ENCODE data around the gene TRMT1L. TPM values are rescaled to one million over a fixed set of nuclear protein-coding genes. Genes with fewer than 3 reads are reported as not detected.
"Not testable (repeated sequence)": the region's sequence is repeated elsewhere in the genome, so short reads cannot be mapped to it uniquely, and the experiment has no call there.

The TRMT1L gene
- total RNA-seq, result 10 to 100 TPM; 22.0 to 22.9 TPM

- POLR2A ChIA-PET, result interaction anchor here (0.9 to 3.8 kb wide), 6 partner anchors 13 to 524 kb away, joined by 3 to 22 read pairs (median 11); partner anchors contain the start of genes EDEM3, IVNS1ABP and RNF2
- peak within 1 kb of the TSS; percentile 100 for H3K27ac Mint-ChIP-seq
- peak within 1 kb of the TSS; percentile 99 for H3K4me3 Mint-ChIP-seq
- peak; percentile 97 for DNase-seq
- H3K9me3 Mint-ChIP-seq, result no peaks in the 10 kb centered on the region
- H3K36me3 Mint-ChIP-seq, result peaks cover 11% of the 10 kb centered on the region
- no peaks in the 10 kb centered on the region for H3K27me3 Mint-ChIP-seq
- peak; percentile 95 for ATAC-seq (ENCODE audit: low read depth)
- peaks cover 43% of the 10 kb centered on the region for H3K4me1 Mint-ChIP-seq
Observed at GRCh38 chr1:185156854-185157598, at the start of gene TRMT1L, which contains the start of gene SWT1. TRMT1L (minus strand) TSS chr1:185156953; CDS start chr1:185156712, 241 bp downstream. SWT1 (plus strand) TSS chr1:185157167; CDS start chr1:185160842, 3,675 bp downstream.

GRCh38 chr1:185200889-185201288 is 44.1 kb upstream of the TRMT1L start:
- peaks cover 17% of the 10 kb centered on the region for H3K36me3 Mint-ChIP-seq
- ATAC-seq (ENCODE audit: low read depth) (no peak), DNase-seq (no peak)
- H3K27ac Mint-ChIP-seq, result no peak overlapping the region
- H3K4me3 Mint-ChIP-seq, result no peak overlapping the region
- H3K4me1 Mint-ChIP-seq, result no peaks in the 10 kb centered on the region
- H3K9me3 Mint-ChIP-seq, result peaks cover 11% of the 10 kb centered on the region
- no peaks in the 10 kb centered on the region for H3K27me3 Mint-ChIP-seq
- POLR2A ChIA-PET, result interaction anchor here (1.1 kb wide), 1 partner anchor 157 kb away, joined by 3 read pairs; no protein-coding TSS in a partner anchor

- H3K27ac Mint-ChIP-seq; DNase-seq; H3K4me3 Mint-ChIP-seq; H3K27me3 Mint-ChIP-seq; POLR2A ChIA-PET; ATAC-seq (ENCODE audit: low read depth); H3K4me1 Mint-ChIP-seq: not testable (repeated sequence)
- Mint-ChIP-seq H3K36me3 (peaks cover 18% of the 10 kb centered on the region), H3K9me3 (peaks cover 13% of the 10 kb centered on the region)
Observed at GRCh38 chr1:185198712-185199111, 42.0 kb upstream of the TRMT1L start.

- Mint-ChIP-seq H3K9me3 (peaks cover 13% of the 10 kb centered on the region), H3K4me3 (no peak overlapping the region), H3K27ac (no peak overlapping the region), H3K27me3 (no peaks in the 10 kb centered on the region), H3K4me1 (no peaks in the 10 kb centered on the region), H3K36me3 (peaks cover 19% of the 10 kb centered on the region)
- ATAC-seq (ENCODE audit: low read depth) (no peak), DNase-seq (no peak)
- POLR2A ChIA-PET, result no interaction called here
Observed at GRCh38 chr1:185193756-185194155, 37.0 kb upstream of the TRMT1L start.

GRCh38 chr1:185170291-185170848 is 13.6 kb upstream of the TRMT1L start:
- DNase-seq (peak; percentile 58), ATAC-seq (ENCODE audit: low read depth) (peak; percentile 96)
- POLR2A ChIA-PET, result interaction anchor here (1.3 to 1.5 kb wide), 2 partner anchors 9 to 13 kb away, joined by 4 to 19 read pairs; partner anchors contain the start of genes SWT1 and TRMT1L
- H3K36me3 Mint-ChIP-seq, result peaks cover 3% of the 10 kb centered on the region
- peak overlapping the region; percentile 20 for H3K4me3 Mint-ChIP-seq
- H3K27me3 Mint-ChIP-seq, result no peaks in the 10 kb centered on the region
- no peaks in the 10 kb centered on the region for H3K9me3 Mint-ChIP-seq
- no peak overlapping the region for H3K27ac Mint-ChIP-seq
- peaks cover 16% of the 10 kb centered on the region for H3K4me1 Mint-ChIP-seq

- POLR2A ChIA-PET, result no interaction called here
- Mint-ChIP-seq H3K36me3 (peaks cover 6% of the 10 kb centered on the region), H3K4me3 (no peak overlapping the region), H3K27me3 (no peaks in the 10 kb centered on the region), H3K9me3 (no peaks in the 10 kb centered on the region), H3K27ac (no peak overlapping the region), H3K4me1 (peaks cover 20% of the 10 kb centered on the region)
- ATAC-seq (ENCODE audit: low read depth), result no peak
- no peak for DNase-seq
Observed at GRCh38 chr1:185166106-185166505, 9.4 kb upstream of the TRMT1L start.

GRCh38 chr1:185162491-185162890 is 5.7 kb upstream of the TRMT1L start:
- H3K4me3 Mint-ChIP-seq, result no peak overlapping the region
- peaks cover 5% of the 10 kb centered on the region for H3K36me3 Mint-ChIP-seq
- no peaks in the 10 kb centered on the region for H3K27me3 Mint-ChIP-seq
- no peak for DNase-seq
- H3K4me1 Mint-ChIP-seq, result peaks cover 32% of the 10 kb centered on the region
- ATAC-seq (ENCODE audit: low read depth), result no peak
- H3K9me3 Mint-ChIP-seq, result no peaks in the 10 kb centered on the region
- H3K27ac Mint-ChIP-seq, result no peak overlapping the region
- POLR2A ChIA-PET, result no interaction called here

GRCh38 chr1:185159966-185160365 is 3.2 kb upstream of the TRMT1L start:
- H3K27me3 Mint-ChIP-seq, result no peaks in the 10 kb centered on the region
- H3K9me3 Mint-ChIP-seq, result no peaks in the 10 kb centered on the region
- H3K4me3 Mint-ChIP-seq, result peak overlapping the region; percentile 15
- POLR2A ChIA-PET, result no interaction called here
- peaks cover 33% of the 10 kb centered on the region for H3K4me1 Mint-ChIP-seq
- DNase-seq (no peak), ATAC-seq (ENCODE audit: low read depth) (no peak)
- peaks cover 5% of the 10 kb centered on the region for H3K36me3 Mint-ChIP-seq
- H3K27ac Mint-ChIP-seq, result no peak overlapping the region

GRCh38 chr1:185158800-185159199 is 2.0 kb upstream of the TRMT1L start:
- ATAC-seq (ENCODE audit: low read depth) (no peak), DNase-seq (no peak)
- peaks cover 2% of the 10 kb centered on the region for H3K36me3 Mint-ChIP-seq
- POLR2A ChIA-PET, result interaction anchor here (2.9 to 3.8 kb wide), 2 partner anchors 11 to 158 kb away, joined by 16 to 19 read pairs; partner anchors contain the start of gene IVNS1ABP
- peaks cover 34% of the 10 kb centered on the region for H3K4me1 Mint-ChIP-seq
- H3K27me3 Mint-ChIP-seq, result no peaks in the 10 kb centered on the region
- H3K9me3 Mint-ChIP-seq, result no peaks in the 10 kb centered on the region
- H3K4me3 Mint-ChIP-seq, result no peak overlapping the region
- H3K27ac Mint-ChIP-seq, result no peak overlapping the region

- peaks cover 7% of the 10 kb centered on the region for H3K36me3 Mint-ChIP-seq
- DNase-seq (no peak), ATAC-seq (ENCODE audit: low read depth) (no peak)
- peak overlapping the region; percentile 100 for H3K27ac Mint-ChIP-seq
- POLR2A ChIA-PET, result interaction anchor here (0.9 to 3.8 kb wide), 6 partner anchors 12 to 523 kb away, joined by 3 to 22 read pairs (median 11); partner anchors contain the start of genes EDEM3, IVNS1ABP and RNF2
- H3K27me3 Mint-ChIP-seq, result no peaks in the 10 kb centered on the region
- peak overlapping the region; percentile 99 for H3K4me3 Mint-ChIP-seq
- no peaks in the 10 kb centered on the region for H3K9me3 Mint-ChIP-seq
- peaks cover 41% of the 10 kb centered on the region for H3K4me1 Mint-ChIP-seq
Observed at GRCh38 chr1:185157599-185158412, 1.1 kb upstream of the TRMT1L start.

- no peaks in the 10 kb centered on the region for H3K27me3 Mint-ChIP-seq
- POLR2A ChIA-PET, result interaction anchor here (0.6 to 3.8 kb wide), 5 partner anchors 14 to 401 kb away, joined by 3 to 22 read pairs (median 16); partner anchors contain the start of genes EDEM3, IVNS1ABP and RNF2
- H3K36me3 Mint-ChIP-seq, result peaks cover 11% of the 10 kb centered on the region
- peak overlapping the region; percentile 99 for H3K4me3 Mint-ChIP-seq
- no peak for DNase-seq
- ATAC-seq (ENCODE audit: low read depth), result peak; percentile 36
- H3K9me3 Mint-ChIP-seq, result no peaks in the 10 kb centered on the region
- H3K4me1 Mint-ChIP-seq, result peaks cover 40% of the 10 kb centered on the region
- peak overlapping the region; percentile 100 for H3K27ac Mint-ChIP-seq
Observed at GRCh38 chr1:185156288-185156853, 382 bp downstream of the TRMT1L start.

GRCh38 chr1:185155600-185156287 is 1.0 kb downstream of the TRMT1L start:
- POLR2A ChIA-PET, result interaction anchor here (0.6 to 3.8 kb wide), 4 partner anchors 14 to 183 kb away, joined by 3 to 22 read pairs (median 18); partner anchors contain the start of genes IVNS1ABP and RNF2
- DNase-seq (no peak), ATAC-seq (ENCODE audit: low read depth) (no peak)
- Mint-ChIP-seq H3K4me1 (peaks cover 35% of the 10 kb centered on the region), H3K9me3 (no peaks in the 10 kb centered on the region), H3K36me3 (peaks cover 13% of the 10 kb centered on the region), H3K27ac (peak overlapping the region; percentile 100), H3K27me3 (no peaks in the 10 kb centered on the region), H3K4me3 (peak overlapping the region; percentile 99)

Measured in activated naive CD8-positive, alpha-beta T cell treated with anti-CD3 and anti-CD28 coated beads, Interleukin-2, amount 10 ng/mL, durations not matched to agents 7 days and 5 days (primary cell).